Measurements from ENCODE around the gene ZDHHC12.

The ZDHHC12 gene

DNA sequence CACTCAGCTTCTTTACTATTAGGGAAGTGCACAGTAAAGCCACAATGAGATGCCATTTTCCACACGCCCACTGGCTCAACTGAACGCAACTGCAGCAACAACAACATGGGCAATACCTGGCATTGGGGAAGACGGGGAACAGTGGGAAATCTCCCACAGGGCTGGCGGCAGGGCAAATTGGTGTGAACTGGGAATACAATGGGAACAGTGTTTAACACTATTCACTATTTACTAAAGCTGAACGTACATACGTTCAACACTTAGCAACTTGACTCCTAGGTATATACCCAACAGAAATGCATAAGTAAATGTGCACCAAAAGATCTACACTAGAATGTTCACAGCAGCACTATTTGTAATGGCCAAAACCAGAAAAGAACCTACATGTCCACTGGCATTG lies 33.7 kb upstream of the ZDHHC12 start:
- no peaks in the 10 kb centered on the region for H3K9me3 ChIP-seq (ENCODE audit: control insufficient read depth, insufficient read depth, low read depth, low read length)
- ChIA-PET CTCF (interaction anchor here (0.6 to 2.9 kb wide), 3 partner anchors 24 to 1265 kb away, joined by 3 to 13 read pairs (median 6); no protein-coding TSS in a partner anchor), POLR2A (interaction anchor here (0.6 to 0.7 kb wide), 2 partner anchors 12 to 110 kb away, joined by 4 read pairs; no protein-coding TSS in a partner anchor)
- TF ChIP-seq, protein P1, sequence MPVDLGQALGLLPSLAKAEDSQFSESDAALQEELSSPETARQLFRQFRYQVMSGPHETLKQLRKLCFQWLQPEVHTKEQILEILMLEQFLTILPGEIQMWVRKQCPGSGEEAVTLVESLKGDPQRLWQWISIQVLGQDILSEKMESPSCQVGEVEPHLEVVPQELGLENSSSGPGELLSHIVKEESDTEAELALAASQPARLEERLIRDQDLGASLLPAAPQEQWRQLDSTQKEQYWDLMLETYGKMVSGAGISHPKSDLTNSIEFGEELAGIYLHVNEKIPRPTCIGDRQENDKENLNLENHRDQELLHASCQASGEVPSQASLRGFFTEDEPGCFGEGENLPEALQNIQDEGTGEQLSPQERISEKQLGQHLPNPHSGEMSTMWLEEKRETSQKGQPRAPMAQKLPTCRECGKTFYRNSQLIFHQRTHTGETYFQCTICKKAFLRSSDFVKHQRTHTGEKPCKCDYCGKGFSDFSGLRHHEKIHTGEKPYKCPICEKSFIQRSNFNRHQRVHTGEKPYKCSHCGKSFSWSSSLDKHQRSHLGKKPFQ (tag by site-specific recombination; IDR thresholded peaks at IDR 0.05) = peak; percentile 30; the same call in 1 of the 2 replicates
- TF ChIP-seq KLF9 (tag by site-specific recombination; IDR thresholded peaks at IDR 0.05; ENCODE audit: low read depth) = no peak
- no peaks in the 10 kb centered on the region for H3K4me1 ChIP-seq (ENCODE audit: control insufficient read depth, insufficient read depth, low read length)
- no peak overlapping the region for H3K4me3 ChIP-seq (ENCODE audit: low read depth, low read length)
- H3K27ac ChIP-seq (ENCODE audit: extremely low read depth, low read depth, low read length) = no peak overlapping the region
- H3K36me3 ChIP-seq (ENCODE audit: control insufficient read depth in 2 of 2, insufficient read depth in 1 of 2, low read length in 2 of 2) = peaks cover 0 to 30% of the 10 kb centered on the region in 2 experiments; a peak in 1 of 3 replicates

DNA sequence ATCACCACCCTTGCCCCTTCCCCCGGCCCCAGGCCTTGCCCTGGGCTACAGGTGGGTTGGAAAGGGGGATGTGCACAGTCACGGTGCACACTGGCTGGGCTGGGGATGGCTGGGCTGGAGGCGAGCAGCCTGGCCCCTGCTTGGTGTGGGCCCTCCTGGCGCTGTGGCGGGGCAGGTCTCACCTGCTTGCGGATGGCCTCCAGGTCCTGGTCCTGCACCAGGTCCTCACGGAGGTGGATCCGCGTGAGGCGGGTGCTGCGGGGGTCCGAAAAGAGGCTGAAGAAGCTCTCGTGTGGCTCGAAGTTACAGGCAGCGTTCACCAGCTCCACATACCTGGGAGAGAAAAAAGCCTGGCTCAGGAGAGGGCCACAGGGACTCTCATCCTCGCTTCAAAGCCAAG lies 29.7 kb upstream of the ZDHHC12 start:
- TF ChIP-seq SCRT2 (tag by site-specific recombination; IDR thresholded peaks at IDR 0.05) (peak; percentile 33; the same call in 1 of the 2 replicates), GFI1B (tag by site-specific recombination; IDR thresholded peaks at IDR 0.05) (no peak)
- TF ChIP-seq, protein P2, sequence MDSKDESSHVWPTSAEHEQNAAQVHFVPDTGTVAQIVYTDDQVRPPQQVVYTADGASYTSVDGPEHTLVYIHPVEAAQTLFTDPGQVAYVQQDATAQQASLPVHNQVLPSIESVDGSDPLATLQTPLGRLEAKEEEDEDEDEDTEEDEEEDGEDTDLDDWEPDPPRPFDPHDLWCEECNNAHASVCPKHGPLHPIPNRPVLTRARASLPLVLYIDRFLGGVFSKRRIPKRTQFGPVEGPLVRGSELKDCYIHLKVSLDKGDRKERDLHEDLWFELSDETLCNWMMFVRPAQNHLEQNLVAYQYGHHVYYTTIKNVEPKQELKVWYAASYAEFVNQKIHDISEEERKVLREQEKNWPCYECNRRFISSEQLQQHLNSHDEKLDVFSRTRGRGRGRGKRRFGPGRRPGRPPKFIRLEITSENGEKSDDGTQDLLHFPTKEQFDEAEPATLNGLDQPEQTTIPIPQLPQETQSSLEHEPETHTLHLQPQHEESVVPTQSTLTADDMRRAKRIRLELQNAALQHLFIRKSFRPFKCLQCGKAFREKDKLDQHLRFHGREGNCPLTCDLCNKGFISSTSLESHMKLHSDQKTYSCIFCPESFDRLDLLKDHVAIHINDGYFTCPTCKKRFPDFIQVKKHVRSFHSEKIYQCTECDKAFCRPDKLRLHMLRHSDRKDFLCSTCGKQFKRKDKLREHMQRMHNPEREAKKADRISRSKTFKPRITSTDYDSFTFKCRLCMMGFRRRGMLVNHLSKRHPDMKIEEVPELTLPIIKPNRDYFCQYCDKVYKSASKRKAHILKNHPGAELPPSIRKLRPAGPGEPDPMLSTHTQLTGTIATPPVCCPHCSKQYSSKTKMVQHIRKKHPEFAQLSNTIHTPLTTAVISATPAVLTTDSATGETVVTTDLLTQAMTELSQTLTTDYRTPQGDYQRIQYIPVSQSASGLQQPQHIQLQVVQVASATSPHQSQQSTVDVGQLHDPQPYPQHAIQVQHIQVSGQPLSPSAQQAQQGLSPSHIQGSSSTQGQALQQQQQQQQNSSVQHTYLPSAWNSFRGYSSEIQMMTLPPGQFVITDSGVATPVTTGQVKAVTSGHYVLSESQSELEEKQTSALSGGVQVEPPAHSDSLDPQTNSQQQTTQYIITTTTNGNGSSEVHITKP (tag by site-specific recombination; IDR thresholded peaks at IDR 0.05) = 0 out of 2 replicates have a peak, but pooled peaks have one; percentile 27
- Histone ChIP-seq H3K27ac (ENCODE audit: extremely low read depth, low read depth, low read length) (no peak overlapping the region), H3K4me3 (ENCODE audit: low read depth, low read length) (no peak overlapping the region), H3K9me3 (ENCODE audit: control insufficient read depth, insufficient read depth, low read depth, low read length) (no peaks in the 10 kb centered on the region), H3K4me1 (ENCODE audit: control insufficient read depth, insufficient read depth, low read length) (no peaks in the 10 kb centered on the region), H3K36me3 (ENCODE audit: control insufficient read depth in 2 of 2, insufficient read depth in 1 of 2, low read length in 2 of 2) (peaks cover 0 to 53% of the 10 kb centered on the region in 2 experiments; a peak in 1 of 3 replicates)
- CTCF ChIA-PET = interaction anchor here (1.0 kb wide), 1 partner anchor 21 kb away, joined by 3 read pairs; no protein-coding TSS in a partner anchor
- POLR2A ChIA-PET = no interaction called here

DNA sequence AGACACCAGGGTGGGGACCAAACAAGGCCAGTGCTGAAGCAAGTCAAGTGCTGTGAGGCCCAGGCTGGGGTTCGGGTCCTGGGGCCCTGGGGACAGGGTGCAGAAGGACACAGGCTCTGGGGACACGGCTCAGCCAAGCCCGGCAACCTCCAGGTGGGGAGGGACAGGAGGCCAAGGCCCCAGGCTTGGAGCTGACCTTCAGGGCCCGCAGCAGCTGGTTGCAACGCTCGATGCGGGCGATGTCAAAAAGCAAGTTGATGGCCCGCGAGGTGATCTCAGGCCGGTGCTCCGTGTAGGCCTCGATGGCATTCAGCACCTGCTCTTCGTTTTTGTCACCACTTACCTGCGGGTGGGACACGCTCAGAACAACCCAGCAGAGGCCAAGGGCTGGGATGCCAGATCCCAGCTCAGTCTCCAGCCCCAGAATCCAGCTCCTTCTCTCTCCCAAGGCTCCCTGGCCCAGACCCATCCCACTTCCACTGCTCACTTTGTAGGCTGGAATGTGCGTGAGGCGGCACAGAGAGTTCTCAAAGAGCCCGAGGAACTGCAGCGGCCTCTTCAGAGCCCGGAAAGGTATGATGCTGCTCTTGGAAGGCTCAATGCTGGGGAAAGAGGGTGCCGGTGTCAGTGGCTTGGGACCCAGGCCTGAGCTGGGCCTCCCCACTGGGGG lies 27.1 kb upstream of the ZDHHC12 start:
- Histone ChIP-seq H3K36me3 (ENCODE audit: control insufficient read depth in 2 of 2, insufficient read depth in 1 of 2, low read length in 2 of 2) (peaks cover 0 to 53% of the 10 kb centered on the region in 2 experiments; a peak in 1 of 3 replicates), H3K4me3 (ENCODE audit: low read depth, low read length) (no peak overlapping the region), H3K27ac (ENCODE audit: extremely low read depth, low read depth, low read length) (no peak overlapping the region), H3K4me1 (ENCODE audit: control insufficient read depth, insufficient read depth, low read length) (no peaks in the 10 kb centered on the region), H3K9me3 (ENCODE audit: control insufficient read depth, insufficient read depth, low read depth, low read length) (no peaks in the 10 kb centered on the region)
- TF ChIP-seq, protein P3, sequence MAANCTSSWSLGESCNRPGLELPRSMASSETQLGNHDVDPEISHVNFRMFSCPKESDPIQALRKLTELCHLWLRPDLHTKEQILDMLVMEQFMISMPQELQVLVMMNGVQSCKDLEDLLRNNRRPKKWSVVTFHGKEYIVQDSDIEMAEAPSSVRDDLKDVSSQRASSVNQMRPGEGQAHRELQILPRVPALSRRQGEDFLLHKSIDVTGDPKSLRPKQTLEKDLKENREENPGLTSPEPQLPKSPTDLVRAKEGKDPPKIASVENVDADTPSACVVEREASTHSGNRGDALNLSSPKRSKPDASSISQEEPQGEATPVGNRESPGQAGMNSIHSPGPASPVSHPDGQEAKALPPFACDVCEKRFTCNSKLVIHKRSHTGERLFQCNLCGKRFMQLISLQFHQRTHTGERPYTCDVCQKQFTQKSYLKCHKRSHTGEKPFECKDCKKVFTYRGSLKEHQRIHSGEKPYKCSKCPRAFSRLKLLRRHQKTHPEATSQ (tag by site-specific recombination; IDR thresholded peaks at IDR 0.05) = no peak
- TF ChIP-seq, protein P4, sequence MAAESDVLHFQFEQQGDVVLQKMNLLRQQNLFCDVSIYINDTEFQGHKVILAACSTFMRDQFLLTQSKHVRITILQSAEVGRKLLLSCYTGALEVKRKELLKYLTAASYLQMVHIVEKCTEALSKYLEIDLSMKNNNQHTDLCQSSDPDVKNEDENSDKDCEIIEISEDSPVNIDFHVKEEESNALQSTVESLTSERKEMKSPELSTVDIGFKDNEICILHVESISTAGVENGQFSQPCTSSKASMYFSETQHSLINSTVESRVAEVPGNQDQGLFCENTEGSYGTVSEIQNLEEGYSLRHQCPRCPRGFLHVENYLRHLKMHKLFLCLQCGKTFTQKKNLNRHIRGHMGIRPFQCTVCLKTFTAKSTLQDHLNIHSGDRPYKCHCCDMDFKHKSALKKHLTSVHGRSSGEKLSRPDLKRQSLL (tag by site-specific recombination; IDR thresholded peaks at IDR 0.05) = no peak
- TF ChIP-seq GLI4 (tag by site-specific recombination; IDR thresholded peaks at IDR 0.05) = peak; percentile 91; the same call in 1 of the 2 replicates
- POLR2A ChIA-PET = no interaction called here
- CTCF ChIA-PET = interaction anchor here (0.6 kb wide), 1 partner anchor 38 kb away, joined by 5 read pairs; no protein-coding TSS in a partner anchor

Data from HEK293 (cell line).